ENCODE measurements around the gene OOSP2.
"Not testable (repeated sequence)": the region's sequence is repeated elsewhere in the genome, so short reads cannot be mapped to it uniquely, and the experiment has no call there.

Gene OOSP2

GRCh38 chr11:60040109-60040508 is at the start of gene OOSP2:
OOSP2 (plus strand) TSS chr11:60040409; CDS start chr11:60040460, 51 bp downstream.
- DNase-seq, result no peak
- TF ChIP-seq GATA1 (IDR thresholded peaks at IDR 0.05; ENCODE audit: low read depth, low read length) (no peak), POLR2A (IDR thresholded peaks at IDR 0.05; ENCODE audit: low read length) (no peak)

GRCh38 chr11:59990421-59990820 is 49.8 kb upstream of the OOSP2 start:
- no peak for DNase-seq
- no peak for TF ChIP-seq POLR2A (IDR thresholded peaks at IDR 0.05; ENCODE audit: low read length)

GRCh38 chr11:59992425-59992824 is 47.8 kb upstream of the OOSP2 start:
- TF ChIP-seq POLR2A (IDR thresholded peaks at IDR 0.05; ENCODE audit: low read length) (no peak), GATA1 (IDR thresholded peaks at IDR 0.05; ENCODE audit: low read depth, low read length) (no peak)
- DNase-seq, result no peak

- TF ChIP-seq GATA1 (IDR thresholded peaks at IDR 0.05; ENCODE audit: low read depth, low read length) (no peak), POLR2A (IDR thresholded peaks at IDR 0.05; ENCODE audit: low read length) (no peak)
- DNase-seq, result no peak
These were observed 42.4 kb upstream of the OOSP2 start for GRCh38 chr11:59997800-59998199.

- no peak for DNase-seq
- TF ChIP-seq GATA1 (IDR thresholded peaks at IDR 0.05; ENCODE audit: low read depth, low read length) (no peak), POLR2A (IDR thresholded peaks at IDR 0.05; ENCODE audit: low read length) (no peak)
These were observed 40.5 kb upstream of the OOSP2 start for GRCh38 chr11:59999691-60000090.

GRCh38 chr11:60003729-60004128 is 36.5 kb upstream of the OOSP2 start:
- TF ChIP-seq GATA1 (IDR thresholded peaks at IDR 0.05; ENCODE audit: low read depth, low read length), result no peak
- no peak for TF ChIP-seq POLR2A (IDR thresholded peaks at IDR 0.05; ENCODE audit: low read length)
- DNase-seq, result no peak

- TF ChIP-seq POLR2A (IDR thresholded peaks at IDR 0.05; ENCODE audit: low read length), result no peak
- TF ChIP-seq GATA1 (IDR thresholded peaks at IDR 0.05; ENCODE audit: low read depth, low read length), result no peak
- DNase-seq, result no peak
These were observed 34.8 kb upstream of the OOSP2 start for GRCh38 chr11:60005360-60005759.

GRCh38 chr11:60016881-60017280 is 23.3 kb upstream of the OOSP2 start, which contains the start of gene OOSP4B:
OOSP4B (plus strand) TSS chr11:60017181.
- no peak for DNase-seq
- TF ChIP-seq POLR2A (IDR thresholded peaks at IDR 0.05; ENCODE audit: low read length), result no peak
- TF ChIP-seq GATA1 (IDR thresholded peaks at IDR 0.05; ENCODE audit: low read depth, low read length), result no peak

GRCh38 chr11:60018058-60018457 is 22.2 kb upstream of the OOSP2 start:
- DNase-seq, result no peak
- TF ChIP-seq POLR2A (IDR thresholded peaks at IDR 0.05; ENCODE audit: low read length), result no peak
- TF ChIP-seq GATA1 (IDR thresholded peaks at IDR 0.05; ENCODE audit: low read depth, low read length), result no peak

- DNase-seq, result not testable (repeated sequence)
These were observed 19.8 kb upstream of the OOSP2 start for GRCh38 chr11:60020376-60020775.

GRCh38 chr11:60029015-60029632 is 11.1 kb upstream of the OOSP2 start:
- no peak for DNase-seq
- TF ChIP-seq GATA1 (IDR thresholded peaks at IDR 0.05; ENCODE audit: low read depth, low read length) (no peak), POLR2A (IDR thresholded peaks at IDR 0.05; ENCODE audit: low read length) (no peak)

- DNase-seq, result not testable (repeated sequence)
These were observed 10.2 kb downstream of the OOSP2 start for GRCh38 chr11:60050422-60050821.

- not testable (repeated sequence) for DNase-seq
These were observed 10.6 kb downstream of the OOSP2 start for GRCh38 chr11:60050839-60051238.

- TF ChIP-seq POLR2A (IDR thresholded peaks at IDR 0.05; ENCODE audit: low read length) (no peak), GATA1 (IDR thresholded peaks at IDR 0.05; ENCODE audit: low read depth, low read length) (no peak)
These were observed 16.2 kb downstream of the OOSP2 start, which contains the start of gene MS4A3 for GRCh38 chr11:60056349-60056969. MS4A3 (plus strand) TSS chr11:60056665; CDS start chr11:60061161, 4,496 bp downstream.

GRCh38 chr11:60059052-60059451 is 18.8 kb downstream of the OOSP2 start:
- TF ChIP-seq POLR2A (IDR thresholded peaks at IDR 0.05; ENCODE audit: low read length) (no peak), GATA1 (IDR thresholded peaks at IDR 0.05; ENCODE audit: low read depth, low read length) (no peak)
- no peak for DNase-seq

More at GRCh38 chr11:60056349-60056969, 16.2 kb downstream of the OOSP2 start, which contains the start of gene MS4A3:
- peak; percentile 12 to 19 for DNase-seq

Measured in erythroblast (primary cell).